Chondrocyte (in vitro differentiated cells): ENCODE measurements around the gene ERBB4. TPM values are rescaled to one million over a fixed set of nuclear protein-coding genes. Genes with fewer than 3 reads are reported as not detected.

Source experiments
- DNase-seq: peaks from one replicate; pipeline ENCODE4 v3.0.0; 2021; ENCODE audit warnings: mixed read lengths, low spot score
- H3K27ac Mint-ChIP-seq: one replicate; pipeline ENCODE4 v1.8.0; 2021; ENCODE audit warnings: mild to moderate bottlenecking, moderate library complexity, mixed read lengths; ENCODE audit not compliant: unreplicated experiment
- H3K27me3 Mint-ChIP-seq: 2 replicates; pipeline ENCODE4 v1.8.0; 2021; ENCODE audit warnings: low read depth, mixed read lengths
- H3K36me3 Mint-ChIP-seq: 2 replicates; pipeline ENCODE4 v1.8.0; 2021; ENCODE audit warnings: low read depth, mixed read lengths
- H3K4me1 Mint-ChIP-seq: 2 replicates; pipeline ENCODE4 v1.8.0; 2021; ENCODE audit warnings: low read depth, mild to moderate bottlenecking, mixed read lengths
- H3K4me3 Mint-ChIP-seq: one replicate; pipeline ENCODE4 v1.8.0; 2021; ENCODE audit warnings: mild to moderate bottlenecking, moderate library complexity, mixed read lengths; ENCODE audit not compliant: unreplicated experiment
- H3K9me3 Mint-ChIP-seq: 2 replicates; pipeline ENCODE4 v1.8.0; 2021; ENCODE audit warnings: low read depth, mixed read lengths
- CTCF ChIP-seq: fragments of 200-600 bp; sonication (generic); IDR thresholded peaks from 2 replicates; pipeline ENCODE4 v1.5.0; 2021; ENCODE audit warnings: antibody characterized with exemption, mild to moderate bottlenecking, moderate library complexity
- total RNA-seq: library from RNA; stranded (reverse); gene quantifications from 3 replicates; pipeline ENCODE4 v1.2.1, GENCODE V29; 2021

The ERBB4 gene
- total RNA-seq, 1 donor from 2014 or later, result 1.3 TPM

- no peak for DNase-seq
- Mint-ChIP-seq H3K4me1 (no peaks in the 10 kb centered on the region), H3K4me3 (no peak overlapping the region), H3K27ac (no peak overlapping the region), H3K27me3 (no peaks in the 10 kb centered on the region), H3K9me3 (peaks cover 9% of the 10 kb centered on the region), H3K36me3 (peaks cover 1% of the 10 kb centered on the region)
- no peak for TF ChIP-seq CTCF
These were observed 115.5 kb downstream of the ERBB4 start for GRCh38 chr2:212423089-212423488.

GRCh38 chr2:212421556-212422334 lies 116.9 kb downstream of the ERBB4 start:
- Mint-ChIP-seq H3K4me1 (no peaks in the 10 kb centered on the region), H3K27me3 (no peaks in the 10 kb centered on the region), H3K4me3 (no peak overlapping the region), H3K27ac (no peak overlapping the region), H3K36me3 (peaks cover 1% of the 10 kb centered on the region), H3K9me3 (peaks cover 9% of the 10 kb centered on the region)
- no peak for TF ChIP-seq CTCF
- no peak for DNase-seq

- Mint-ChIP-seq H3K27ac (no peak overlapping the region), H3K4me3 (no peak overlapping the region), H3K27me3 (no peaks in the 10 kb centered on the region), H3K36me3 (no peaks in the 10 kb centered on the region), H3K4me1 (no peaks in the 10 kb centered on the region), H3K9me3 (peaks cover 8% of the 10 kb centered on the region)
- TF ChIP-seq CTCF, result no peak
- no peak for DNase-seq
These were observed 122.5 kb downstream of the ERBB4 start for GRCh38 chr2:212416086-212416485.

GRCh38 chr2:212414767-212415211 lies 123.8 kb downstream of the ERBB4 start:
- peaks cover 8% of the 10 kb centered on the region for H3K9me3 Mint-ChIP-seq
- no peaks in the 10 kb centered on the region for H3K4me1 Mint-ChIP-seq
- H3K36me3 Mint-ChIP-seq, result no peaks in the 10 kb centered on the region
- TF ChIP-seq CTCF, result no peak
- no peaks in the 10 kb centered on the region for H3K27me3 Mint-ChIP-seq
- no peak for DNase-seq
- H3K4me3 Mint-ChIP-seq, result no peak overlapping the region
- no peak overlapping the region for H3K27ac Mint-ChIP-seq

GRCh38 chr2:212409560-212409959 lies 129.0 kb downstream of the ERBB4 start:
- Mint-ChIP-seq H3K27me3 (no peaks in the 10 kb centered on the region), H3K36me3 (no peaks in the 10 kb centered on the region), H3K4me3 (no peak overlapping the region), H3K9me3 (peaks cover 15% of the 10 kb centered on the region), H3K27ac (no peak overlapping the region), H3K4me1 (no peaks in the 10 kb centered on the region)
- no peak for TF ChIP-seq CTCF
- no peak for DNase-seq
